ENCODE measurements around the gene CCDC88B. TPM values are rescaled to one million over a fixed set of nuclear protein-coding genes. Genes with fewer than 3 reads are reported as not detected.

Gene CCDC88B
- total and polyA plus RNA-seq, 2 experiments from 2014 or later = 6.8 to 12.1 TPM

- no peak for TF ChIP-seq NANOG (IDR thresholded peaks at IDR 0.05; ENCODE audit: borderline replicate concordance)
- TF ChIP-seq, protein P1, sequence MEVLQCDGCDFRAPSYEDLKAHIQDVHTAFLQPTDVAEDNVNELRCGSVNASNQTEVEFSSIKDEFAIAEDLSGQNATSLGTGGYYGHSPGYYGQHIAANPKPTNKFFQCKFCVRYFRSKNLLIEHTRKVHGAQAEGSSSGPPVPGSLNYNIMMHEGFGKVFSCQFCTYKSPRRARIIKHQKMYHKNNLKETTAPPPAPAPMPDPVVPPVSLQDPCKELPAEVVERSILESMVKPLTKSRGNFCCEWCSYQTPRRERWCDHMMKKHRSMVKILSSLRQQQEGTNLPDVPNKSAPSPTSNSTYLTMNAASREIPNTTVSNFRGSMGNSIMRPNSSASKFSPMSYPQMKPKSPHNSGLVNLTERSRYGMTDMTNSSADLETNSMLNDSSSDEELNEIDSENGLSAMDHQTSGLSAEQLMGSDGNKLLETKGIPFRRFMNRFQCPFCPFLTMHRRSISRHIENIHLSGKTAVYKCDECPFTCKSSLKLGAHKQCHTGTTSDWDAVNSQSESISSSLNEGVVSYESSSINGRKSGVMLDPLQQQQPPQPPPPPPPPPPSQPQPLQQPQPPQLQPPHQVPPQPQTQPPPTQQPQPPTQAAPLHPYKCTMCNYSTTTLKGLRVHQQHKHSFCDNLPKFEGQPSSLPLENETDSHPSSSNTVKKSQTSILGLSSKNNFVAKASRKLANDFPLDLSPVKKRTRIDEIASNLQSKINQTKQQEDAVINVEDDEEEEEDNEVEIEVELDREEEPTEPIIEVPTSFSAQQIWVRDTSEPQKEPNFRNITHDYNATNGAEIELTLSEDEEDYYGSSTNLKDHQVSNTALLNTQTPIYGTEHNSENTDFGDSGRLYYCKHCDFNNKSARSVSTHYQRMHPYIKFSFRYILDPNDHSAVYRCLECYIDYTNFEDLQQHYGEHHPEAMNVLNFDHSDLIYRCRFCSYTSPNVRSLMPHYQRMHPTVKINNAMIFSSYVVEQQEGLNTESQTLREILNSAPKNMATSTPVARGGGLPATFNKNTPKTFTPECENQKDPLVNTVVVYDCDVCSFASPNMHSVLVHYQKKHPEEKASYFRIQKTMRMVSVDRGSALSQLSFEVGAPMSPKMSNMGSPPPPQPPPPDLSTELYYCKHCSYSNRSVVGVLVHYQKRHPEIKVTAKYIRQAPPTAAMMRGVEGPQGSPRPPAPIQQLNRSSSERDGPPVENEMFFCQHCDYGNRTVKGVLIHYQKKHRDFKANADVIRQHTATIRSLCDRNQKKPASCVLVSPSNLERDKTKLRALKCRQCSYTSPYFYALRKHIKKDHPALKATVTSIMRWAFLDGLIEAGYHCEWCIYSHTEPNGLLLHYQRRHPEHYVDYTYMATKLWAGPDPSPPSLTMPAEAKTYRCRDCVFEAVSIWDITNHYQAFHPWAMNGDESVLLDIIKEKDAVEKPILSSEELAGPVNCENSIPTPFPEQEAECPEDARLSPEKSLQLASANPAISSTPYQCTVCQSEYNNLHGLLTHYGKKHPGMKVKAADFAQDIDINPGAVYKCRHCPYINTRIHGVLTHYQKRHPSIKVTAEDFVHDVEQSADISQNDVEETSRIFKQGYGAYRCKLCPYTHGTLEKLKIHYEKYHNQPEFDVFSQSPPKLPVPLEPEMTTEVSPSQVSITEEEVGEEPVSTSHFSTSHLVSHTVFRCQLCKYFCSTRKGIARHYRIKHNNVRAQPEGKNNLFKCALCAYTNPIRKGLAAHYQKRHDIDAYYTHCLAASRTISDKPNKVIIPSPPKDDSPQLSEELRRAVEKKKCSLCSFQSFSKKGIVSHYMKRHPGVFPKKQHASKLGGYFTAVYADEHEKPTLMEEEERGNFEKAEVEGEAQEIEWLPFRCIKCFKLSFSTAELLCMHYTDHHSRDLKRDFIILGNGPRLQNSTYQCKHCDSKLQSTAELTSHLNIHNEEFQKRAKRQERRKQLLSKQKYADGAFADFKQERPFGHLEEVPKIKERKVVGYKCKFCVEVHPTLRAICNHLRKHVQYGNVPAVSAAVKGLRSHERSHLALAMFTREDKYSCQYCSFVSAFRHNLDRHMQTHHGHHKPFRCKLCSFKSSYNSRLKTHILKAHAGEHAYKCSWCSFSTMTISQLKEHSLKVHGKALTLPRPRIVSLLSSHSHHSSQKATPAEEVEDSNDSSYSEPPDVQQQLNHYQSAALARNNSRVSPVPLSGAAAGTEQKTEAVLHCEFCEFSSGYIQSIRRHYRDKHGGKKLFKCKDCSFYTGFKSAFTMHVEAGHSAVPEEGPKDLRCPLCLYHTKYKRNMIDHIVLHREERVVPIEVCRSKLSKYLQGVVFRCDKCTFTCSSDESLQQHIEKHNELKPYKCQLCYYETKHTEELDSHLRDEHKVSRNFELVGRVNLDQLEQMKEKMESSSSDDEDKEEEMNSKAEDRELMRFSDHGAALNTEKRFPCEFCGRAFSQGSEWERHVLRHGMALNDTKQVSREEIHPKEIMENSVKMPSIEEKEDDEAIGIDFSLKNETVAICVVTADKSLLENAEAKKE (CRISPR knock-in tag; IDR thresholded peaks at IDR 0.05) = no peak
- H3K27me3 Mint-ChIP-seq (ENCODE audit: insufficient read depth, low read depth, poor library complexity) = peaks cover 3% of the 10 kb centered on the region
- Histone ChIP-seq H3K27ac (ENCODE audit: low read depth) (no peak overlapping the region), H3K79me2 (replicated peaks; ENCODE audit: insufficient read depth) (no peaks in the 10 kb centered on the region), H2AFZ (no peak overlapping the region), H3K9me2 (ENCODE audit: insufficient read depth) (no peaks in the 10 kb centered on the region), H4K20me1 (replicated peaks; ENCODE audit: insufficient read depth) (no peaks in the 10 kb centered on the region), H3K27me3 (ENCODE audit: insufficient read depth) (no peaks in the 10 kb centered on the region), H3K4me1 (ENCODE audit: insufficient read depth) (no peaks in the 10 kb centered on the region), H3K36me3 (ENCODE audit: insufficient read depth) (no peaks in the 10 kb centered on the region), H3F3A (replicated peaks; ENCODE audit: low read depth) (peaks cover 12% of the 10 kb centered on the region; the same call in 1 of the 2 replicates), H3K4me3 (no peak overlapping the region), H3K4me2 (no peak overlapping the region)
- DNase-seq (ENCODE audit: low spot score) = no peak
- H3K27ac Mint-ChIP-seq = no peak overlapping the region
- no peak overlapping the region for H3K4me3 Mint-ChIP-seq
- H3K4me1 Mint-ChIP-seq = peaks cover 3% of the 10 kb centered on the region
- no peaks in the 10 kb centered on the region for H3K36me3 Mint-ChIP-seq (ENCODE audit: low read depth)
- ATAC-seq = no peak
- no peaks in the 10 kb centered on the region for H3K9me3 Mint-ChIP-seq
Measured at GRCh38 chr11:64382047-64382446, 42.0 kb downstream of the CCDC88B start.

DNA sequence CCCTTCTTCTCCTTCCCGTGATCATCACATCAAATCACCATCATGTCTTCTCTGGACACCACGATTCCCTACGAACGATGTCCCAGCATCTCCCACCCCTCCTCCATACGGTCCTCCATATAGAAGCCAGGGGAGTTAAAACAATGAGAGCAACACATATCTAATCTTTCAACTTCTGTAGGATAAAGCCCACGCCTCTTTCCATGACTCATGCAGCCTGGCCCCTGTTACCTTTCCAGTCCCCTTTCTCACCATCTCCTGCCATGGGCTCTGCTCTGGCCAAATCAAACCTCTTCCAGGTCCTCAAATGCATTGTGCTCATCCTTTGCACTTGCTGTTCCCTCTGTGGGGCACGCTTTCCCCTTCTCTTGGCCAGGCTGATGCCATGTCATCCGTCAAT, 42.6 kb downstream of the CCDC88B start:
- Mint-ChIP-seq H3K36me3 (ENCODE audit: low read depth) (no peaks in the 10 kb centered on the region), H3K27ac (no peak overlapping the region), H3K4me1 (peaks cover 3% of the 10 kb centered on the region), H3K4me3 (no peak overlapping the region), H3K27me3 (ENCODE audit: insufficient read depth, low read depth, poor library complexity) (peaks cover 3% of the 10 kb centered on the region), H3K9me3 (no peaks in the 10 kb centered on the region)
- no peaks in the 10 kb centered on the region for H3K27me3 ChIP-seq (ENCODE audit: insufficient read depth)
- no peak overlapping the region for H3K4me2 ChIP-seq
- H2AFZ ChIP-seq = no peak overlapping the region
- TF ChIP-seq EZH2 (IDR thresholded peaks at IDR 0.05; ENCODE audit: low read depth, unreplicated experiment) (no peak), EZH2phosphoT487 (IDR thresholded peaks at IDR 0.05; ENCODE audit: unreplicated experiment) (no peak), JUNB (IDR thresholded peaks at IDR 0.05; ENCODE audit: unreplicated experiment) (no peak), ZNF114 (CRISPR knock-in tag; IDR thresholded peaks at IDR 0.05) (no peak), CREB1 (CRISPR knock-in tag; IDR thresholded peaks at IDR 0.05; ENCODE audit: low read depth) (no peak)
- no peak overlapping the region for H3K27ac ChIP-seq (ENCODE audit: low read depth)
- H4K20me1 ChIP-seq (replicated peaks; ENCODE audit: insufficient read depth) = no peaks in the 10 kb centered on the region
- ATAC-seq = no peak
- no peaks in the 10 kb centered on the region for H3K9me2 ChIP-seq (ENCODE audit: insufficient read depth)
- H3K79me2 ChIP-seq (replicated peaks; ENCODE audit: insufficient read depth) = no peaks in the 10 kb centered on the region
- no peak for DNase-seq (ENCODE audit: low spot score)
- no peaks in the 10 kb centered on the region for H3K36me3 ChIP-seq (ENCODE audit: insufficient read depth)
- peaks cover 12% of the 10 kb centered on the region; the same call in 1 of the 2 replicates for H3F3A ChIP-seq (replicated peaks; ENCODE audit: low read depth)
- H3K4me1 ChIP-seq (ENCODE audit: insufficient read depth) = no peaks in the 10 kb centered on the region
- H3K4me3 ChIP-seq = no peak overlapping the region
